ENCODE data around the gene SCARF1.
A peak's percentile ranks its signal among the peaks of the same experiment; 100 is the strongest.
"Not testable (repeated sequence)": the region's sequence is repeated elsewhere in the genome, so short reads cannot be mapped to it uniquely, and the experiment has no call there.

The SCARF1 gene

DNA sequence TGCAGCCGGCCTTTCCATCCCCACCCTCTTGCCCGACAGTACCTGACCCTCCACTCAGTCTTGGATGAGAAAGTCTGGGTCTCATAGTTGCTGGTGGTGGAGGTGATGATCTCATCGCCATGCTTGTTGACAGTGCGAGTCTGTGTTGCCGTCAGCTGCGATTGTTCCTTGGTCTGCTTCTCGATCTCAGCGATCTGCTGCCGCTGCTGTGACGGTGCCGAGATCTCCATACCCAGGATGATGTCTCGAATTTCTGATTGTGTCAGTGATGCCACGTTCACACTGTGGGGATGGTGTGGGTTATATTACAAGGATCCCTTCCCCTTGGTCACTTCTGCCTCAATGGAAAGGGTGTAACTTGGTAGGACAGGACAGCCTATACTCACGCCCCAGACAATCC is 8.2 kb upstream of the SCARF1 start:
- Histone ChIP-seq H3K36me3 (ENCODE audit: control insufficient read depth in 2 of 2, insufficient read depth in 1 of 2, low read length in 2 of 2) (peaks cover 69 to 86% of the 10 kb centered on the region in 2 experiments), H3K4me3 (ENCODE audit: low read depth, low read length) (no peak overlapping the region), H3K9me3 (ENCODE audit: control insufficient read depth, insufficient read depth, low read depth, low read length) (no peaks in the 10 kb centered on the region), H3K27ac (ENCODE audit: extremely low read depth, low read depth, low read length) (peak overlapping the region; percentile 37; the same call in 1 of the 2 replicates), H3K4me1 (ENCODE audit: control insufficient read depth, insufficient read depth, low read length) (peaks cover 6% of the 10 kb centered on the region)
- no peak for TF ChIP-seq ZNF274 (IDR thresholded peaks at IDR 0.05; ENCODE audit: low read length)
- no peak for TF ChIP-seq ZNF274 (tag by site-specific recombination; IDR thresholded peaks at IDR 0.05; ENCODE audit: borderline replicate concordance)
- TF ChIP-seq ZNF600 (tag by site-specific recombination; IDR thresholded peaks at IDR 0.05), result peak; percentile 57; the same call in 1 of the 2 replicates
- POLR2A ChIA-PET, result interaction anchor here (1.5 to 6.0 kb wide), 2 partner anchors 14 to 30 kb away, joined by 4 to 38 read pairs; partner anchors contain the start of gene PRPF8
- CTCF ChIA-PET, result interaction anchor here (0.7 to 1.3 kb wide), 3 partner anchors 15 to 80 kb away, joined by 3 to 4 read pairs (median 3); no protein-coding TSS in a partner anchor

DNA sequence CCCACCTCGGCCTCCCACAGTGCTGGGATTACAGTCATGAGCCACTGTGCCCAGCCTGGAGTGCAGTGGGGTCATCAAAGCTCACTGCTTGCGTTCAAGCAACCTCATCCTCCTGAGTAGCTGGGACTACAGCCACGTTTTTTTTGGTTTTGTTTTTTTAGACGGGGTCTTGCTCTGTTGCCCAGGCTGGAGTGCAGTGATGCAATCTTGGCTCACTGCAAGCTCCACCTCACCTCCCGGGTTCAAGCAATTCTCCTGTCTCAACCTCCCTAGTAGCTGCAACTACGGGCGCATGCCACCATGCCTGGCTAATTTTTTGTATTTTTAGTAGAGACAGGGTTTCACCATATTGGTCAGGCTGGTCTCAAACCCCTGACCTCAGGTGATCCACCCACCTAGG is 7.3 kb upstream of the SCARF1 start:
- TF ChIP-seq ZNF121 (tag by site-specific recombination; IDR thresholded peaks at IDR 0.05), result peak; percentile 98
- not testable (repeated sequence) for H3K4me3 ChIP-seq (ENCODE audit: low read depth, low read length); H3K9me3 ChIP-seq (ENCODE audit: control insufficient read depth, insufficient read depth, low read depth, low read length); H3K4me1 ChIP-seq (ENCODE audit: control insufficient read depth, insufficient read depth, low read length); H3K27ac ChIP-seq (ENCODE audit: extremely low read depth, low read depth, low read length)
- H3K36me3 ChIP-seq (ENCODE audit: control insufficient read depth in 2 of 2, insufficient read depth in 1 of 2, low read length in 2 of 2), result peaks cover 60 to 77% of the 10 kb centered on the region in 2 experiments
- ChIA-PET POLR2A (interaction anchor here (0.7 to 6.0 kb wide), 4 partner anchors 15 to 122 kb away, joined by 4 to 38 read pairs (median 4); partner anchors contain the start of gene PRPF8), CTCF (interaction anchor here (0.5 to 2.3 kb wide), 6 partner anchors 9 to 424 kb away, joined by 3 to 12 read pairs (median 4); no protein-coding TSS in a partner anchor)

DNA sequence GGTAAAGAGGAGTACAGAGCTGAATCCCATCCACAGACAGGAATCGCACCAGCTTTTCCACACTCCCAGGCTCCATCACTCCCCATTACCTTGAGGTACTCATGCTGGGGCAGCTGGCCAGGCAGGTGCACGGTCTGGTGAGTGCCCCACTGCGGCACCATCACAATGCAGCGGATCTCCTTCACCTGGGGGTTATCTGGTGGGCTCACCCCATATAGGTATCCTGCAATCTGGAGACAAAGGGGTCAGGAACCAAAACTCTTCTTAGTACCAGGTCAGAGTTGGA is 6.0 kb upstream of the SCARF1 start:
- H3K9me3 ChIP-seq (ENCODE audit: control insufficient read depth, insufficient read depth, low read depth, low read length), result no peaks in the 10 kb centered on the region
- peaks cover 48 to 64% of the 10 kb centered on the region in 2 experiments for H3K36me3 ChIP-seq (ENCODE audit: control insufficient read depth in 2 of 2, insufficient read depth in 1 of 2, low read length in 2 of 2)
- peaks cover 8% of the 10 kb centered on the region for H3K4me1 ChIP-seq (ENCODE audit: control insufficient read depth, insufficient read depth, low read length)
- ChIA-PET CTCF (interaction anchor here (2.2 to 2.3 kb wide), 2 partner anchors 18 to 77 kb away, joined by 9 to 12 read pairs; no protein-coding TSS in a partner anchor), POLR2A (interaction anchor here (1.2 to 6.0 kb wide), 3 partner anchors 16 to 65 kb away, joined by 4 to 38 read pairs (median 5); no protein-coding TSS in a partner anchor)
- no peak overlapping the region for H3K4me3 ChIP-seq (ENCODE audit: low read depth, low read length)
- H3K27ac ChIP-seq (ENCODE audit: extremely low read depth, low read depth, low read length), result no peak overlapping the region
- TF ChIP-seq ZNF791 (tag by site-specific recombination; IDR thresholded peaks at IDR 0.05), result no peak
- TF ChIP-seq ZNF169 (tag by site-specific recombination; IDR thresholded peaks at IDR 0.05), result no peak
- TF ChIP-seq, protein P1, sequence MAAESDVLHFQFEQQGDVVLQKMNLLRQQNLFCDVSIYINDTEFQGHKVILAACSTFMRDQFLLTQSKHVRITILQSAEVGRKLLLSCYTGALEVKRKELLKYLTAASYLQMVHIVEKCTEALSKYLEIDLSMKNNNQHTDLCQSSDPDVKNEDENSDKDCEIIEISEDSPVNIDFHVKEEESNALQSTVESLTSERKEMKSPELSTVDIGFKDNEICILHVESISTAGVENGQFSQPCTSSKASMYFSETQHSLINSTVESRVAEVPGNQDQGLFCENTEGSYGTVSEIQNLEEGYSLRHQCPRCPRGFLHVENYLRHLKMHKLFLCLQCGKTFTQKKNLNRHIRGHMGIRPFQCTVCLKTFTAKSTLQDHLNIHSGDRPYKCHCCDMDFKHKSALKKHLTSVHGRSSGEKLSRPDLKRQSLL (tag by site-specific recombination; IDR thresholded peaks at IDR 0.05), result peak; percentile 81

DNA sequence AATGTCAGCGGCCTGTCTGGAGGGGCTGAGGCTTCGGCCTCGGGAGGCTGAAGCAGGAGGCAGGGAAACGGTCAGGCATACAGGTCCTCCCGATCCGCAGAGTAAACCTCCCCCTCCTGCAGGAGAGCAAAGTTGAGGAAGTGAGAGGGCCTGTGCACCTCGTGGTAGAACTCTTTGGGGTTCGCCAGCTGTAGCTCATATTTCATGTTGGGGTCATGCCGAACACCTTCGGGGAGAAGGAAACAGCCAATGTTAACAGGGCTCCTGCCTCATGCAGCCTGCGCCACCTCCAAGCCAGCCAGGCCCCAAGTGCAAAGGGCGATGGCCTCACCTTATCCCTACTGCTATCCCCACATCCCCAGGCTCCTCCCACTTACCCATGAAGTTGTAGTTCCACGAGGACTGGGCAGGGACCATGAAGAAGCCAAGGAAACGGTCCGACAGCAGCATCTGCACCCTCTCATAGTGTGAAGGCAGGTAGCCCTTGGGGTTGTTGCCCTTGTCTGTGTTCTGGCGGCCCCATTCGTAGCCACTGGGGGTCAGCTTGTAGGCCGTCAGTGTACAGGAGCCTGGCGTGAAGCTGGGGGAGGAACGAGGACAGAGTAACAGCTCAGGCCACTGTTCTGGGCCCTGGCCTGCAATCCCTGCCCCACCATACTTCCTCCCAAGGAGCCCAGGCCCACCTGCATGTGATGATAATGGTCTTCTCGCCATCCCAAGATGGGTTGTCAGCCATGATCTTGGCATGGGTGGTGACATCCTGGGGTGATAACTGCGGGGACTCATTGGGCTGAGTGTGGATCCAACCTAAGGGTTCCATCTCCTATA is 5.4 kb upstream of the SCARF1 start:
- H3K4me3 ChIP-seq (ENCODE audit: low read depth, low read length), result no peak overlapping the region
- H3K9me3 ChIP-seq (ENCODE audit: control insufficient read depth, insufficient read depth, low read depth, low read length), result no peaks in the 10 kb centered on the region
- POLR2A ChIA-PET, result interaction anchor here (1.1 to 6.0 kb wide), 8 partner anchors 8 to 76 kb away, joined by 4 to 38 read pairs (median 10); partner anchors contain the start of gene PRPF8
- CTCF ChIA-PET, result interaction anchor here (2.2 to 5.1 kb wide), 5 partner anchors 10 to 77 kb away, joined by 9 to 31 read pairs (median 13); no protein-coding TSS in a partner anchor
- no peak overlapping the region for H3K27ac ChIP-seq (ENCODE audit: extremely low read depth, low read depth, low read length)
- TF ChIP-seq, protein P2, sequence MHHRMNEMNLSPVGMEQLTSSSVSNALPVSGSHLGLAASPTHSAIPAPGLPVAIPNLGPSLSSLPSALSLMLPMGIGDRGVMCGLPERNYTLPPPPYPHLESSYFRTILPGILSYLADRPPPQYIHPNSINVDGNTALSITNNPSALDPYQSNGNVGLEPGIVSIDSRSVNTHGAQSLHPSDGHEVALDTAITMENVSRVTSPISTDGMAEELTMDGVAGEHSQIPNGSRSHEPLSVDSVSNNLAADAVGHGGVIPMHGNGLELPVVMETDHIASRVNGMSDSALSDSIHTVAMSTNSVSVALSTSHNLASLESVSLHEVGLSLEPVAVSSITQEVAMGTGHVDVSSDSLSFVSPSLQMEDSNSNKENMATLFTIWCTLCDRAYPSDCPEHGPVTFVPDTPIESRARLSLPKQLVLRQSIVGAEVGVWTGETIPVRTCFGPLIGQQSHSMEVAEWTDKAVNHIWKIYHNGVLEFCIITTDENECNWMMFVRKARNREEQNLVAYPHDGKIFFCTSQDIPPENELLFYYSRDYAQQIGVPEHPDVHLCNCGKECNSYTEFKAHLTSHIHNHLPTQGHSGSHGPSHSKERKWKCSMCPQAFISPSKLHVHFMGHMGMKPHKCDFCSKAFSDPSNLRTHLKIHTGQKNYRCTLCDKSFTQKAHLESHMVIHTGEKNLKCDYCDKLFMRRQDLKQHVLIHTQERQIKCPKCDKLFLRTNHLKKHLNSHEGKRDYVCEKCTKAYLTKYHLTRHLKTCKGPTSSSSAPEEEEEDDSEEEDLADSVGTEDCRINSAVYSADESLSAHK (tag by site-specific recombination; IDR thresholded peaks at IDR 0.05), result peak; percentile 68; the same call in 1 of the 2 replicates
- no peak for TF ChIP-seq ZBTB7A (tag by site-specific recombination; IDR thresholded peaks at IDR 0.05; ENCODE audit: low read depth)
- 0 out of 2 replicates have a peak, but pooled peaks have one; percentile 15 for TF ChIP-seq ZEB2 (tag by site-specific recombination; IDR thresholded peaks at IDR 0.05)
- TF ChIP-seq, protein P3, sequence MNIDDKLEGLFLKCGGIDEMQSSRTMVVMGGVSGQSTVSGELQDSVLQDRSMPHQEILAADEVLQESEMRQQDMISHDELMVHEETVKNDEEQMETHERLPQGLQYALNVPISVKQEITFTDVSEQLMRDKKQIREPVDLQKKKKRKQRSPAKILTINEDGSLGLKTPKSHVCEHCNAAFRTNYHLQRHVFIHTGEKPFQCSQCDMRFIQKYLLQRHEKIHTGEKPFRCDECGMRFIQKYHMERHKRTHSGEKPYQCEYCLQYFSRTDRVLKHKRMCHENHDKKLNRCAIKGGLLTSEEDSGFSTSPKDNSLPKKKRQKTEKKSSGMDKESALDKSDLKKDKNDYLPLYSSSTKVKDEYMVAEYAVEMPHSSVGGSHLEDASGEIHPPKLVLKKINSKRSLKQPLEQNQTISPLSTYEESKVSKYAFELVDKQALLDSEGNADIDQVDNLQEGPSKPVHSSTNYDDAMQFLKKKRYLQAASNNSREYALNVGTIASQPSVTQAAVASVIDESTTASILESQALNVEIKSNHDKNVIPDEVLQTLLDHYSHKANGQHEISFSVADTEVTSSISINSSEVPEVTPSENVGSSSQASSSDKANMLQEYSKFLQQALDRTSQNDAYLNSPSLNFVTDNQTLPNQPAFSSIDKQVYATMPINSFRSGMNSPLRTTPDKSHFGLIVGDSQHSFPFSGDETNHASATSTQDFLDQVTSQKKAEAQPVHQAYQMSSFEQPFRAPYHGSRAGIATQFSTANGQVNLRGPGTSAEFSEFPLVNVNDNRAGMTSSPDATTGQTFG (tag by site-specific recombination; IDR thresholded peaks at IDR 0.05; ENCODE audit: borderline replicate concordance), result no peak
- peak; percentile 62 for TF ChIP-seq ZBTB17 (tag by site-specific recombination; IDR thresholded peaks at IDR 0.05)
- TF ChIP-seq ZNF341 (tag by site-specific recombination; IDR thresholded peaks at IDR 0.05; ENCODE audit: low read depth), result peak; percentile 69
- 0 out of 2 replicates have a peak, but pooled peaks have one; percentile 51 for TF ChIP-seq ZNF600 (tag by site-specific recombination; IDR thresholded peaks at IDR 0.05)
- H3K4me1 ChIP-seq (ENCODE audit: control insufficient read depth, insufficient read depth, low read length), result peaks cover 8% of the 10 kb centered on the region
- peaks cover 42 to 59% of the 10 kb centered on the region in 2 experiments for H3K36me3 ChIP-seq (ENCODE audit: control insufficient read depth in 2 of 2, insufficient read depth in 1 of 2, low read length in 2 of 2)
